HCT116 (cell line): Measurements from ENCODE around the gene MYO5C. TPM values are rescaled to one million over a fixed set of nuclear protein-coding genes. Genes with fewer than 3 reads are reported as not detected.

Source experiments
- ATAC-seq: fragments of 200-7000 bp; cut with Tn5 transposase; 2 replicates; pipeline ENCODE4 v1.9.1; 2020; ENCODE audit warnings: mild to moderate bottlenecking, moderate library complexity
- BruUV-seq: library from RNA; stranded (reverse); fragments of 400-500 nt; replicated peaks from 2 replicates; lab custom pipeline; 2021; lab: Mats Ljungman, UMichigan
- CTCF ChIA-PET: fragments of 300-600 bp; sonication (Branson Sonifier 250); formaldehyde crosslinking; loops from one replicate; lab custom pipeline; 2021; ENCODE audit warnings: antibody characterized with exemption; lab: Charles Lee
- POLR2A ChIA-PET: fragments of 300-600, 350-600 bp; sonication (Branson Sonifier 250); formaldehyde crosslinking; loops from one replicate; lab custom pipeline; 2021; ENCODE audit warnings: antibody characterized with exemption; lab: Charles Lee
- RAD21 ChIA-PET, 2 experiments: fragments of 300-600 bp; sonication (Branson Sonifier 250); formaldehyde crosslinking; loops; one replicate each; lab custom pipeline; 2023; ENCODE audit warnings: low total read pairs in 2 of 2; ENCODE audit not compliant: uncharacterized antibody in 2 of 2, unreplicated experiment in 2 of 2, low non-redundant PET in 1 of 2; lab: Charles Lee
- DNase-seq: peaks from one replicate; pipeline ENCODE4 v3.0.0-alpha.2; 2010; ENCODE audit warnings: low read depth, low spot score
- H2AFZ ChIP-seq: fragments of 200-600 bp; shearing (Covaris generic), sonication (generic); 2 replicates; pipeline ENCODE4 v1.6.1; 2017; ENCODE audit warnings: low read depth, mixed run types, mixed read lengths, antibody characterized with exemption, low read length; ENCODE audit not compliant: poor library complexity, severe bottlenecking
- H3K27ac ChIP-seq: 2 replicates; pipeline ENCODE4 v1.5.1; 2012; ENCODE audit warnings: low read depth, low read length
- H3K27me3 ChIP-seq: fragments of 200-600 bp; sonication (generic); 2 replicates; pipeline ENCODE4 v1.6.1; 2016; ENCODE audit warnings: mixed run types, low read length, mixed read lengths; ENCODE audit not compliant: insufficient read depth
- H3K36me3 ChIP-seq, 2 experiments: fragments of 200-500 bp in 1 of 2; fragments of 200-600 bp in 1 of 2; sonication (Bioruptor generic) in 1 of 2; sonication (generic) in 1 of 2; 2 replicates each; pipeline versions ENCODE4 v1.5.1 to v1.6.1; 2014 to 2016; ENCODE audit warnings: low read length in 2 of 2, inconsistent platforms in 1 of 2, mixed read lengths in 1 of 2, mixed run types in 1 of 2; ENCODE audit not compliant: insufficient read depth in 2 of 2, control insufficient read depth in 1 of 2
- H3K4me1 ChIP-seq, 2 experiments: fragments of 200-600 bp in 1 of 2; sonication (generic) in 1 of 2; 2 replicates each; pipeline versions ENCODE4 v1.5.1 to v1.6.1; 2012 to 2017; ENCODE audit warnings: low read length in 2 of 2, inconsistent platforms in 1 of 2, mild to moderate bottlenecking in 1 of 2, mixed read lengths in 1 of 2, mixed run types in 1 of 2, moderate library complexity in 1 of 2; ENCODE audit not compliant: insufficient read depth in 2 of 2, control insufficient read depth in 1 of 2
- H3K4me2 ChIP-seq: fragments of 200-600 bp; sonication (generic); 2 replicates; pipeline ENCODE4 v1.6.1; 2017; ENCODE audit warnings: mixed run types, low read length, mixed read lengths
- H3K4me3 ChIP-seq, 2 experiments: fragments of 200-600 bp in 1 of 2; sonication (generic) in 1 of 2; replicated peaks in 1 of 2; 2 replicates each; pipeline ENCODE4 v1.5.1; 2011 to 2016; ENCODE audit warnings: low read length in 2 of 2, control low read depth in 1 of 2, low read depth in 1 of 2, mild to moderate bottlenecking in 1 of 2, mixed read lengths in 1 of 2, mixed run types in 1 of 2
- H3K79me2 ChIP-seq: fragments of 200-600 bp; sonication (generic); 2 replicates; pipeline ENCODE4 v1.6.1; 2017; ENCODE audit warnings: mild to moderate bottlenecking, mixed run types, low read length, moderate library complexity, mixed read lengths; ENCODE audit not compliant: insufficient read depth
- H3K9ac ChIP-seq: fragments of 200-600 bp; sonication (generic); 2 replicates; pipeline ENCODE4 v1.6.1; 2016; ENCODE audit warnings: low read length, mixed read lengths
- H3K9me2 ChIP-seq: fragments of 200-600 bp; sonication (generic), shearing (Covaris generic); 2 replicates; pipeline ENCODE4 v1.6.1; 2017; ENCODE audit warnings: mixed run types, mild to moderate bottlenecking, moderate library complexity; ENCODE audit not compliant: insufficient read depth
- H3K9me3 ChIP-seq, 2 experiments: fragments of 200-500 bp in 1 of 2; fragments of 200-600 bp in 1 of 2; sonication (Bioruptor generic) in 1 of 2; sonication (generic) in 1 of 2; 2 replicates each; pipeline ENCODE4 v1.6.1; 2014 to 2017; ENCODE audit warnings: low read length in 2 of 2, mixed read lengths in 2 of 2, inconsistent platforms in 1 of 2, low read depth in 1 of 2, mild to moderate bottlenecking in 1 of 2, mixed run types in 1 of 2, moderate library complexity in 1 of 2; ENCODE audit not compliant: control insufficient read depth in 1 of 2, insufficient read depth in 1 of 2
- H4K20me1 ChIP-seq: fragments of 200-600 bp; sonication (generic), shearing (Covaris generic); 2 replicates; pipeline ENCODE4 v1.6.1; 2017; ENCODE audit warnings: mixed run types, mild to moderate bottlenecking, moderate library complexity; ENCODE audit not compliant: insufficient read depth
- CBX3 ChIP-seq: IDR thresholded peaks from 2 replicates; pipeline ENCODE4 v1.6.1; 2012; ENCODE audit warnings: low read depth
- CEBPB ChIP-seq: IDR thresholded peaks from 2 replicates; pipeline ENCODE4 v1.6.1; 2012; ENCODE audit warnings: low read depth
- ELF1 ChIP-seq: IDR thresholded peaks from 2 replicates; pipeline ENCODE4 v1.6.1; 2012; ENCODE audit warnings: low read depth, borderline replicate concordance
- EZH2 ChIP-seq: fragments of 200-600 bp; sonication (generic); IDR thresholded peaks from 2 replicates; pipeline ENCODE4 v1.6.1; 2017; ENCODE audit warnings: antibody characterized with exemption, mixed run types
- EZH2phosphoT487 ChIP-seq: fragments of 200-600 bp; IDR thresholded peaks from 2 replicates; pipeline ENCODE4 v1.6.1; 2018; ENCODE audit warnings: antibody characterized with exemption, borderline replicate concordance
- JUND ChIP-seq: IDR thresholded peaks from 2 replicates; pipeline ENCODE4 v1.6.1; 2012
- POLR2A ChIP-seq: IDR thresholded peaks from 2 replicates; pipeline ENCODE4 v1.7.0; 2011; ENCODE audit warnings: borderline replicate concordance; ENCODE audit not compliant: insufficient read depth, insufficient read length; ENCODE audit errors: extremely low read depth
- POLR2AphosphoS5 ChIP-seq: IDR thresholded peaks from 2 replicates; pipeline ENCODE4 v1.6.1; 2011; ENCODE audit warnings: mild to moderate bottlenecking, low read depth, low read length, moderate library complexity
- RAD21 ChIP-seq: IDR thresholded peaks from 2 replicates; pipeline ENCODE4 v1.6.1; 2012; ENCODE audit warnings: low read depth, mild to moderate bottlenecking
- SIN3A ChIP-seq: IDR thresholded peaks from 2 replicates; pipeline ENCODE4 v1.6.1; 2012; ENCODE audit warnings: low read depth
- SP1 ChIP-seq: IDR thresholded peaks from 2 replicates; pipeline ENCODE4 v1.6.1; 2012; ENCODE audit warnings: low read depth
- SRF ChIP-seq: IDR thresholded peaks from 2 replicates; pipeline ENCODE4 v1.6.1; 2012; ENCODE audit warnings: low read depth
- YY1 ChIP-seq: IDR thresholded peaks from 2 replicates; pipeline ENCODE4 v1.6.1; 2011; ENCODE audit warnings: low read length, low read depth, moderate library complexity, mild to moderate bottlenecking; ENCODE audit not compliant: insufficient replicate concordance; ENCODE audit errors: extremely low read depth
- ZFX ChIP-seq: fragments of 450-650 bp; IDR thresholded peaks from 2 replicates; pipeline ENCODE4 v1.6.1; 2017
- ZNF274 ChIP-seq: fragments of 200-500 bp; sonication (Bioruptor generic); IDR thresholded peaks from 2 replicates; pipeline ENCODE4 v1.6.1; 2014; ENCODE audit warnings: mild to moderate bottlenecking, low read depth, low read length, inconsistent platforms
- intact Hi-C: fragments of 100-400 bp; cut with micrococcal nuclease; formaldehyde crosslinking; loops from 2 replicates; pipeline ENCODE4 v1.10.0; 2022
- total RNA-seq: library from RNA; stranded (reverse); gene quantifications from one replicate; pipeline ENCODE4 v1.2.1, GENCODE V29; 2021; ENCODE audit not compliant: unreplicated experiment
- TF ChIP-seq, protein P1 (sequence below): IDR thresholded peaks from 2 replicates; pipeline ENCODE4 v1.6.1; 2012
- TF ChIP-seq, protein P2 (sequence below): IDR thresholded peaks from 2 replicates; pipeline ENCODE4 v1.6.1; 2012
- TF ChIP-seq, protein P3 (sequence below): IDR thresholded peaks from 2 replicates; pipeline ENCODE4 v1.6.1; 2011; ENCODE audit warnings: mild to moderate bottlenecking, low read length, moderate library complexity; ENCODE audit not compliant: insufficient replicate concordance; ENCODE audit errors: extremely low read depth

Gene MYO5C
- total RNA-seq, 1 experiment from 2014 or later = 34.0 TPM

DNA sequence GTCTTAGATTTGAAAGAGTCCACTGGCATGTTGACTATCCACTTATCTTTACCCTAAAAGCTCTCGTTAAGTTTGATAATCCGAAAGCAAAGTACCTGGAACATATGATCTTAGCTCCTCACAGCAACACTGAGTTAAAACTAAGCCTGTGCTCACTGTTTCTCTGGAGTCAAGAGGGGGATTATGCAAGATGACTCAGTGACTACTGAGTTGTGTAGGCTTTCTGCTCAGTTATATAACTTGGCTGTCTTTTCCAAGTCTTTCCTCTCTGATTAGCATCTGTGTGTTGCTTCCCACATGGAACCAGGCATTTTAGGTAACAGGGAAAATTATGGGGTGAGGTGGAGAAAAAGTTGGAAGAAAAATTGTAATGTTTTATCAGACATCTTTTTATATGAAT, 31.2 kb upstream of the MYO5C start:
- ChIA-PET RAD21 (no interaction called here), CTCF (no interaction called here), POLR2A (interaction anchor here (0.6 kb wide), 1 partner anchor 77 kb away, joined by 5 read pairs; no protein-coding TSS in a partner anchor)
- no peaks in the 10 kb centered on the region for H3K27me3 ChIP-seq
- H4K20me1 ChIP-seq = no peaks in the 10 kb centered on the region
- intact Hi-C loops = no loop called here
- no TSS peak for BruUV-seq
- H2AFZ ChIP-seq = no peak overlapping the region
- no peak overlapping the region for H3K27ac ChIP-seq
- H3K9ac ChIP-seq = no peak overlapping the region
- no peaks in the 10 kb centered on the region for H3K9me2 ChIP-seq
- ATAC-seq (no peak), DNase-seq (no peak)
- no peak overlapping the region for H3K4me3 ChIP-seq
- no peak overlapping the region for H3K4me2 ChIP-seq
- H3K36me3 ChIP-seq = no peaks in the 10 kb centered on the region
- H3K79me2 ChIP-seq = no peaks in the 10 kb centered on the region
- no peak for TF ChIP-seq SP1
- peaks cover 0 to 2% of the 10 kb centered on the region in 2 experiments; a peak in 1 of 4 replicates for H3K4me1 ChIP-seq
- H3K9me3 ChIP-seq = no peaks in the 10 kb centered on the region

DNA sequence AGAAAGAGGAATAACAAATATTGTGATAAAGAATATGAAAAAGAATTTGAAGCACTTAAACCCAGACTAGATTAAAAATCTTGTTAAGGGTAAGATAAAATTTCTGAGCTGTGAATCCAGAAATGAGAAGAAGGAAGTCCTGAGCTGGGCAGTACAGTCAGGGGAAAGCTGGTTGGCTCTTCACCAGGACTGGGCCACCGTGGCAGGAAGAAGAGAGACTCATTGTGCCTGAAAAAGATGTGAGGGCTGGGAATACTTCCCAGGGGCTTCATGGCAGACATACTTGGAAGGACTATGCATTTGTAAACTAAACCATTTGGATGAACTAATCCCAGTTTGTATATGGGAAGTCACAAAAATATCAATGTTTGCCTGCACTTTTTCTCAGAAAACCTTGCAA, 28.5 kb upstream of the MYO5C start:
- H2AFZ ChIP-seq = no peak overlapping the region
- no peak overlapping the region for H3K4me3 ChIP-seq
- ATAC-seq (no peak), DNase-seq (no peak)
- H3K79me2 ChIP-seq = no peaks in the 10 kb centered on the region
- H3K27ac ChIP-seq = no peak overlapping the region
- no TSS peak for BruUV-seq
- no peak overlapping the region for H3K9ac ChIP-seq
- no peak for TF ChIP-seq POLR2A
- TF ChIP-seq, protein P1, sequence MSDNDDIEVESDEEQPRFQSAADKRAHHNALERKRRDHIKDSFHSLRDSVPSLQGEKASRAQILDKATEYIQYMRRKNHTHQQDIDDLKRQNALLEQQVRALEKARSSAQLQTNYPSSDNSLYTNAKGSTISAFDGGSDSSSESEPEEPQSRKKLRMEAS = no peak
- no peak for TF ChIP-seq SRF
- TF ChIP-seq POLR2AphosphoS5 = no peak
- TF ChIP-seq ZNF274 = no peak
- TF ChIP-seq SIN3A = no peak
- TF ChIP-seq, protein P2, sequence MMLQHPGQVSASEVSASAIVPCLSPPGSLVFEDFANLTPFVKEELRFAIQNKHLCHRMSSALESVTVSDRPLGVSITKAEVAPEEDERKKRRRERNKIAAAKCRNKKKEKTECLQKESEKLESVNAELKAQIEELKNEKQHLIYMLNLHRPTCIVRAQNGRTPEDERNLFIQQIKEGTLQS = no peak
- TF ChIP-seq EZH2 = no peak
- TF ChIP-seq CBX3 = no peak
- no peak for TF ChIP-seq YY1
- TF ChIP-seq, protein P3, sequence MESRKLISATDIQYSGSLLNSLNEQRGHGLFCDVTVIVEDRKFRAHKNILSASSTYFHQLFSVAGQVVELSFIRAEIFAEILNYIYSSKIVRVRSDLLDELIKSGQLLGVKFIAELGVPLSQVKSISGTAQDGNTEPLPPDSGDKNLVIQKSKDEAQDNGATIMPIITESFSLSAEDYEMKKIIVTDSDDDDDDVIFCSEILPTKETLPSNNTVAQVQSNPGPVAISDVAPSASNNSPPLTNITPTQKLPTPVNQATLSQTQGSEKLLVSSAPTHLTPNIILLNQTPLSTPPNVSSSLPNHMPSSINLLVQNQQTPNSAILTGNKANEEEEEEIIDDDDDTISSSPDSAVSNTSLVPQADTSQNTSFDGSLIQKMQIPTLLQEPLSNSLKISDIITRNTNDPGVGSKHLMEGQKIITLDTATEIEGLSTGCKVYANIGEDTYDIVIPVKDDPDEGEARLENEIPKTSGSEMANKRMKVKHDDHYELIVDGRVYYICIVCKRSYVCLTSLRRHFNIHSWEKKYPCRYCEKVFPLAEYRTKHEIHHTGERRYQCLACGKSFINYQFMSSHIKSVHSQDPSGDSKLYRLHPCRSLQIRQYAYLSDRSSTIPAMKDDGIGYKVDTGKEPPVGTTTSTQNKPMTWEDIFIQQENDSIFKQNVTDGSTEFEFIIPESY = no peak
- TF ChIP-seq EZH2phosphoT487 = no peak
- TF ChIP-seq RAD21 = no peak
- no peak for TF ChIP-seq JUND
- TF ChIP-seq CEBPB = no peak
- no peak for TF ChIP-seq ZFX
- TF ChIP-seq ELF1 = no peak
- no peak for TF ChIP-seq SP1
- TF ChIP-seq, all 23 proteins: peak for 0
- ChIA-PET POLR2A (no interaction called here), CTCF (no interaction called here), RAD21 (no interaction called here)
- Histone ChIP-seq H3K9me3 (no peaks in the 10 kb centered on the region), H3K9me2 (no peaks in the 10 kb centered on the region), H3K27me3 (no peaks in the 10 kb centered on the region), H3K4me2 (no peak overlapping the region), H4K20me1 (no peaks in the 10 kb centered on the region), H3K4me1 (no peaks in the 10 kb centered on the region), H3K36me3 (no peaks in the 10 kb centered on the region)
- intact Hi-C loops = no loop called here
